HFFc6 (cell line): ENCODE results near the gene PLA2G10. TPM values are rescaled to one million over a fixed set of nuclear protein-coding genes. Genes with fewer than 3 reads are reported as not detected.
"Not testable (repeated sequence)": the region's sequence is repeated elsewhere in the genome, so short reads cannot be mapped to it uniquely, and the experiment has no call there.

Source experiments
- DNase-seq: peaks from one replicate; pipeline ENCODE4 v3.0.0-alpha.2; 2018
- H3K27ac Mint-ChIP-seq: 2 replicates; pipeline ENCODE4 v1.8.0; 2020; ENCODE audit warnings: mild to moderate bottlenecking, mixed read lengths
- H3K27me3 Mint-ChIP-seq: 2 replicates; pipeline ENCODE4 v1.8.0; 2021; ENCODE audit warnings: mild to moderate bottlenecking, moderate library complexity, mixed read lengths; ENCODE audit not compliant: insufficient read depth
- H3K36me3 Mint-ChIP-seq: 2 replicates; pipeline ENCODE4 v1.8.0; 2021; ENCODE audit warnings: low read depth, mixed read lengths
- H3K4me1 Mint-ChIP-seq: 2 replicates; pipeline ENCODE4 v1.8.0; 2020; ENCODE audit warnings: low read depth, mixed read lengths
- H3K4me3 Mint-ChIP-seq: 2 replicates; pipeline ENCODE4 v1.8.0; 2020; ENCODE audit warnings: mild to moderate bottlenecking, moderate library complexity, mixed read lengths
- H3K9me3 Mint-ChIP-seq: 2 replicates; pipeline ENCODE4 v1.8.0; 2020; ENCODE audit warnings: mild to moderate bottlenecking, mixed read lengths
- total RNA-seq, 6 experiments: library from RNA; stranded (reverse); fragmentation: NEBNext Ultra II Directional; extraction: Animal tissue kit (Norgen Biotek cat#: 25700); gene quantifications; 2 replicates in 1 of 6; 3 replicates in 5 of 6; pipeline ENCODE4 v1.2.3, GENCODE V29; 2021
- TF ChIP-seq, protein P1 (sequence below): fragments of 200-600 bp; sonication (generic); IDR thresholded peaks from 2 replicates; pipeline ENCODE4 v1.5.0; 2021; ENCODE audit warnings: antibody characterized with exemption, mild to moderate bottlenecking

The PLA2G10 gene
- total RNA-seq, 6 experiments from 2014 or later: not detected

DNA sequence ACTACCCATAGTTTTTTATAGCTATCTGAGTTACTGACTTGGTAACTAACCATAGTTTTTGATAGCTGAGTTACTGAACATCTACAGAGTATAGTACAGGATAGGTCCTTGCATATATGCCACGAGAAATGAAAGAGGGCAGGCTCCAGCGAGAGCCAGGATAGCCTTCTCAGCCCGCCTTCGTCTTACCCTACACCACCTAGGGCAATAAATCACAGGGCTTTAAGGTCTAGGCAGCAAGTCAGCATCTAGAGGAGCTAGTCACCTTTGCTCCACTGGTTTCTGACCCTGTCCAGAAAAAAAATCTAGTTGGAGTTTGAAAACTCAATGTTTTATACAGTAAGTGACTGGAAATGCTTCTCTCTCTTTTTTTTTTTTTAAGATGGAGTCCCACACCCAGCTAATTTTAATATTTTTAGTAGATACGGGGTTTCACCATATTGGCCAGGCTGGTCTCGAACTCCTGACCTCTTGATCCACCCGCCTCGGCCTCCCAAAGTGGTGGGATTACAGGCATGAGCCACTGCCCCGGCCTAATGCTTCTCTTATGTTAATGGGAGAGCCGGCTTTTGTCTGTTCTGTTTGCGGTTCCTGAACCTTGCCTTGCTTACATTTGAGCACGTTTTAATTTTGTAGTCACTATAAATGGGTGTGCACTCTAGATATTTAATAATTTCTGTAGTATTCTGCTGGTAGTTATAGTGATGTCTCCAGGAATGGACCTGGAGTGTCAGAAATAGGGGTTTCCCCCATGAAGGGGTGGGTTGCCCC lies 58.5 kb downstream of the PLA2G10 start:
- Mint-ChIP-seq H3K27ac (no peak overlapping the region; the same call in 1 of the 2 replicates), H3K27me3 (no peaks in the 10 kb centered on the region), H3K9me3 (peaks cover under 1% of the 10 kb centered on the region), H3K4me1 (peaks cover 31% of the 10 kb centered on the region), H3K4me3 (peak overlapping the region; percentile 17; the same call in 1 of the 2 replicates), H3K36me3 (peaks cover 33% of the 10 kb centered on the region)
- no peak for DNase-seq
- TF ChIP-seq, protein P1, sequence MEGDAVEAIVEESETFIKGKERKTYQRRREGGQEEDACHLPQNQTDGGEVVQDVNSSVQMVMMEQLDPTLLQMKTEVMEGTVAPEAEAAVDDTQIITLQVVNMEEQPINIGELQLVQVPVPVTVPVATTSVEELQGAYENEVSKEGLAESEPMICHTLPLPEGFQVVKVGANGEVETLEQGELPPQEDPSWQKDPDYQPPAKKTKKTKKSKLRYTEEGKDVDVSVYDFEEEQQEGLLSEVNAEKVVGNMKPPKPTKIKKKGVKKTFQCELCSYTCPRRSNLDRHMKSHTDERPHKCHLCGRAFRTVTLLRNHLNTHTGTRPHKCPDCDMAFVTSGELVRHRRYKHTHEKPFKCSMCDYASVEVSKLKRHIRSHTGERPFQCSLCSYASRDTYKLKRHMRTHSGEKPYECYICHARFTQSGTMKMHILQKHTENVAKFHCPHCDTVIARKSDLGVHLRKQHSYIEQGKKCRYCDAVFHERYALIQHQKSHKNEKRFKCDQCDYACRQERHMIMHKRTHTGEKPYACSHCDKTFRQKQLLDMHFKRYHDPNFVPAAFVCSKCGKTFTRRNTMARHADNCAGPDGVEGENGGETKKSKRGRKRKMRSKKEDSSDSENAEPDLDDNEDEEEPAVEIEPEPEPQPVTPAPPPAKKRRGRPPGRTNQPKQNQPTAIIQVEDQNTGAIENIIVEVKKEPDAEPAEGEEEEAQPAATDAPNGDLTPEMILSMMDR: no peak

- peaks cover 2% of the 10 kb centered on the region; the same call in 1 of the 2 replicates for H3K27me3 Mint-ChIP-seq
- TF ChIP-seq, protein P1: no peak
- H3K36me3 Mint-ChIP-seq: peaks cover 28% of the 10 kb centered on the region
- peak overlapping the region; percentile 95 for H3K4me3 Mint-ChIP-seq
- peaks cover 39% of the 10 kb centered on the region for H3K4me1 Mint-ChIP-seq
- H3K9me3 Mint-ChIP-seq: peaks cover 5% of the 10 kb centered on the region
- H3K27ac Mint-ChIP-seq: peak overlapping the region; percentile 96
- DNase-seq: no peak
These were observed 59.8 kb downstream of the PLA2G10 start for GRCh38 chr16:14634389-14634725.

GRCh38 chr16:14632693-14633569 lies 61.2 kb downstream of the PLA2G10 start, which contains the start of gene BFAR:
TSS of gene BFAR (plus strand) at chr16:14632951. CDS start at chr16:14644347, 11,396 bp downstream.
- Mint-ChIP-seq H3K27ac (peak within 1 kb of the TSS; percentile 96), H3K4me1 (peaks cover 47% of the 10 kb centered on the region), H3K36me3 (peaks cover 35% of the 10 kb centered on the region), H3K4me3 (peak within 1 kb of the TSS; percentile 95), H3K27me3 (peaks cover 2% of the 10 kb centered on the region; the same call in 1 of the 2 replicates), H3K9me3 (peaks cover 5% of the 10 kb centered on the region)
- peak; percentile 96 for DNase-seq
- TF ChIP-seq, protein P1: no peak

DNA sequence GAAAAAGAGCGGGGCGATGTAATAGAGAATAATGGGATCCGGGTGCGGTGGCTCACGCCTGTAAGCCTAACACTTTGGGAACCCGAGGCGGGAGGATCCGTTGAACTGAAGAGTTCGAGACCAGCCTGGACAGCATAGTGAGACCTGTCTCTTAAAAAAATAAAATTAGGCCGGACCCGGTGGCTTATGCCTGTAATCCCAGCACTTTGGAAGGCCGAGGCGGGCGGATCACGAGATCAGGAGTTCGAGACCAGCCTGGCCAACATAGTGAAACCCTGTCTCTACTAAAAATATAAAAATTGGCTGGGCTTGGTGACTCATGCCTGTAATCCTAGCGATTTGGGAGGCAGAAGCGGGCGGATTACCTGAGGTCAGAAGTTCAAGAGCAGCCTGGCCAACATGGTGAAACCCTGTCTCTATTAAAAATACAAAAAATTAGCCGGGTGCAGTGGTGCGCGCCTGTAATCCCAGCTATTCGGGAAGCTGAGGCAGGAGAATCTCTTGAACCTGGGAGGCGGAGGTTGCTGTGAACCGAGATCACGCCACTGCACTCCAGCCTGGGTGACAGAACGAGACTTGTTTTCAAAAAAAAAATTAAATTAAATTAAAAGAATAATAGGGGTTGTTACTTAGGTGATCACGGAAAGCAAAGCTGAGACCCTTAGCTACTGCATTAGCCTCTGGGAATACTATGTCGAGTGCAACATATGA lies 63.3 kb downstream of the PLA2G10 start:
- peak overlapping the region; percentile 96 for H3K27ac Mint-ChIP-seq
- not testable (repeated sequence) for DNase-seq, H3K27me3 Mint-ChIP-seq, H3K9me3 Mint-ChIP-seq
- H3K36me3 Mint-ChIP-seq: peaks cover 38% of the 10 kb centered on the region
- H3K4me3 Mint-ChIP-seq: peak overlapping the region; percentile 96
- H3K4me1 Mint-ChIP-seq: peaks cover 40% of the 10 kb centered on the region

DNA sequence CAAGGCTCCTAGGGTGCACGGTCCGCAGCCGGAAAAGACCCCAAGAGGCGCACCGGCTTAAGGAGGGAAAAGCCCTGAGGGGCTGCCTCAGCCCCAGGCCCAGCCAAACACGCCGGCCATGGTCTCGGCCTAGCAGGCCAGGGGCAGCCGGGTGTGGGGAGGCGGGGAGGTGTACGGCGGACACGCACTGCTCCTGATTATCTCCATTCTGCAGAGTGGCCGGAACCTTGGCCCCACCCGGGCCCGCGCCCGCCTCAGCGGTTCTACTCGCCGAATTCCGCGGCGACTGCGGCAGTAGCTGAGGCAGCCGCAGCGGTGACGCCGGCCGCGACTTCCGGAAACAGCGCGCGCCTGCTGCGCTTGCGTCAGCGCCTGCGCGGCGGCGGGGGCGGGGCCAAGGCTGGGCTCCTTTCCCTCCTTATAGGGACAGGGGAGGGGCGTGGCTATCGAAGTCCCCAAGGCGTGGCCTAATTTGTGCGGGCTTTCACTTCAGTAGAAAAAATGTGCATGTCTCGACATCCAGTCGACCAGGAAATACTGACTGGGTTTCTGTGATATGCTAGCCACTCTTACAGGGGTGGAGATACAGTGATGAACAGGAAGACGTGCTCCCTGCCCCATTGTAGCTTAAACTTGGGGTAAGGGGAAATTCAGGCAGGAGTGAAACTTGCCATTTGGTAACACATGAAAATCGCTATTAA lies 64.0 kb downstream of the PLA2G10 start, which contains the start of gene PARN:
PARN (minus strand) TSS at position 342 of the 701 bp plus-strand sequence; CDS start at position 207, 135 bp downstream.
- Mint-ChIP-seq H3K4me1 (peaks cover 37% of the 10 kb centered on the region), H3K27me3 (peaks cover 2% of the 10 kb centered on the region; the same call in 1 of the 2 replicates), H3K9me3 (peaks cover 5% of the 10 kb centered on the region), H3K4me3 (peak within 1 kb of the TSS; percentile 96), H3K27ac (peak within 1 kb of the TSS; percentile 90), H3K36me3 (peaks cover 38% of the 10 kb centered on the region)
- DNase-seq: peak; percentile 93
- TF ChIP-seq, protein P1: no peak
